CD4-positive, alpha-beta T cell treated with Interleukin-17A for 4 hours (primary cell): Measurements from ENCODE around the gene MRPL55.
A peak's percentile ranks its signal among the peaks of the same experiment; 100 is the strongest.

Source experiments
- DNase-seq: peaks from one replicate; pipeline ENCODE4 v3.0.0-alpha.2; 2020; ENCODE audit warnings: mixed read lengths

MRPL55 gene

GRCh38 chr1:228100822-228101613 is 8.1 kb downstream of the MRPL55 start:
- DNase-seq = no peak

- DNase-seq = no peak
Observed at GRCh38 chr1:228099331-228099732, 9.8 kb downstream of the MRPL55 start.

DNA sequence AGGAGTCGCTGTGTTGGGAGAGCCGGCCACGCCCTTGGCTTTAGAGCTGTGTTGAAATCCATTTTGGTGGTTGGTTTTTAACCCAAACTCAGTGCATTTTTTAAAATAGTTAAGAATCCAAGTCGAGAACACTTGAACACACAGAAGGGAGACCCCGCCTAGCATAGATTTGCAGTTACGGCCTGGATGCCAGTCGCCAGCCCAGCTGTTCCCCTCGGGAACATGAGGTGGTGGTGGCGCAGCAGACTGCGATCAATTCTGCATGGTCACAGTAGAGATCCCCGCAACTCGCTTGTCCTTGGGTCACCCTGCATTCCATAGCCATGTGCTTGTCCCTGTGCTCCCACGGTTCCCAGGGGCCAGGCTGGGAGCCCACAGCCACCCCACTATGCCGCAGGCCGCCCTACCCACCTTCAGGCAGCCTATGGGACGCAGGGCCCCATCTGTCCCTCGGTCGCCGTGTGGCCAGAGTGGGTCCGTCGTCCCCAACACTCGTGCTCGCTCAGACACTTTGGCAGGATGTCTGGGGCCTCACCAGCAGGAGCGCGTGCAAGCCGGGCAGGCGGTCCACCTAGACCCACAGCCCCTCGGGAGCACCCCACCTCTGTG is 10.7 kb downstream of the MRPL55 start:
- no peak for DNase-seq

DNA sequence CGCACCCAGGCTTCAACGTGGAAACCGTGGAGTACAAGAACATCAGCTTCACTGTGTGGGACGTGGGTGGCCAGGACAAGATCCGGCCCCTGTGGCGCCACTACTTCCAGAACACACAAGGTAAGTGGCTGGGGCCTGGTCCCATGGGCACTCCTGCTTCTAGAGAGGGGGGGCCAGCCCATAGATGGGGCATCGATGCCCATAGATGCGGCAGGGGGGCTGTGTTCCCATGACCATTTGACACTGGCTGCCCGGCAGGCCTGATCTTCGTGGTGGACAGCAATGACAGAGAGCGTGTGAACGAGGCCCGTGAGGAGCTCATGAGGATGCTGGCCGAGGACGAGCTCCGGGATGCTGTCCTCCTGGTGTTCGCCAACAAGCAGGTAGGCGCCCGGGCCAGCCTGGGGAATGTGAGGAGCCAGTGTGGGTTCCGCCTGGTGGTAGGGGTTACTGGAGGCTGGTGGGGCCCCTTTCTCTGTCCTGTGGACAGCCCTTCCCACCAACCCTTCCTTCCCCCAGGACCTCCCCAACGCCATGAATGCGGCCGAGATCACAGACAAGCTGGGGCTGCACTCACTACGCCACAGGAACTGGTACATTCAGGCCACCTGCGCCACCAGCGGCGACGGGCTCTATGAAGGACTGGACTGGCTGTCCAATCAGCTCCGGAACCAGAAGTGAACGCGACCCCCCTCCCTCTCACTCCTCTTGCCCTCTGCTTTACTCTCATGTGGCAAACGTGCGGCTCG is 11.6 kb downstream of the MRPL55 start:
- DNase-seq = no peak

DNA sequence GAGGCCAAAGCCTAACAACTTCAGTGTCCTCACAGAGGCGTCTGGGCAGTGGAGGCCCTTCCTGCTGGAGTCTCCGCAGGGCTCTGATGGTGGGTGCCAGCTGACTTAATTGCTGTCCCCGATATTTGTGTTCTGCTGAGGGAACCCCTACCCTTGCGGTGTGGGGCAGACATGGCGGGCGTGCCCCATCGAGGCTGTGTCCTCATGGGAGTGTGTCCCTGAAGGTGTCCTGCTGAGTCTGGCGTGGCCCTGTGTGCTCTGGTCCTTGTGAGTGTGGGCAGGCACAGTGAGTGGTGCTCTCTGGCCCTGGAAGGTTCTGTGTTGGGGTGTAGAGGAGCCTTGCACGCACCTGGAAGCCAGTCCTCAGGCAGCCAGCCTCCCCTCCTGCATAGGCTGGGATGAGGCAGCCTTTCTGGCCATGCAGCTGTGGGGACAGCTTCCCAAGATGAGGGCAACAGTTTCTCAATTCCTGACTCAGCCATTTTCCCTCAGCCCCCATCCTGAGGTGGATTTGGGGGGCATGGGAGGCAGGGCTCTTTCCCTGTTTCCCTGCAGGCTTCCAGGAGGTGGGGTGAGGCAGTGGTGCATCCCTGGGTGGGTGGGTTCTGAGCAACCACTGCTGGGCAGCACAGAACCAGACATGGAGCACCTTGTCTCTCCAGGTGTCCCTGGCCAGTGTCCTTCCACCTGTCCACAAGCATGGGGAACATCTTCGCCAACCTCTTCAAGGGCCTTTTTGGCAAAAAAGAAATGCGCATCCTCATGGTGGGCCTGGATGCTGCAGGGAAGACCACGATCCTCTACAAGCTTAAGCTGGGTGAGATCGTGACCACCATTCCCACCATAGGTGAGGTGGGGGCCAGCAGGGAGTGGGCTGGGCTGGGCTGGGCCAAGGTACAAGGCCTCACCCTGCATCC is 12.4 kb downstream of the MRPL55 start:
- DNase-seq = peak; percentile 2

- DNase-seq = peak; percentile 1
Observed at GRCh38 chr1:228095938-228096337, 13.2 kb downstream of the MRPL55 start.

DNA sequence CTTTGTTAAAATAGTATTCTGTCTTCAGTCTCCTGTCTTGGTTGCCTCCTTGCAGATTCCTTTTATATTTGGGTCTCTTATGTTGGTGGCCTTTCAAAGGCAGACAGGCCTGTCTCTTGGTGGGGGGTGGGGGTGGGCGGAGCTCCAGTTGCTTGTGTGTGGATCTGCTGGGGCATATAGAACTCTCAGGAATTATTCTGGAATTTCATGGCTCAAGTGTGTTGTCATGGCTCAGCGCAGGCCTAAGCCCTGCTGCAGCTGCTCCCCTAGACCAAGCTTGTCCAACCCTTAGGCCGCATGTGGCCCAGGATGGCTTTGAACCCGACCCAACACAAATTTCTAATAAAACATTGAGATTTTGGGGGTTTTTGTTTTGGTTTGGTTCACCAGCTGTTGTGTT is 13.9 kb downstream of the MRPL55 start:
- no peak for DNase-seq

DNA sequence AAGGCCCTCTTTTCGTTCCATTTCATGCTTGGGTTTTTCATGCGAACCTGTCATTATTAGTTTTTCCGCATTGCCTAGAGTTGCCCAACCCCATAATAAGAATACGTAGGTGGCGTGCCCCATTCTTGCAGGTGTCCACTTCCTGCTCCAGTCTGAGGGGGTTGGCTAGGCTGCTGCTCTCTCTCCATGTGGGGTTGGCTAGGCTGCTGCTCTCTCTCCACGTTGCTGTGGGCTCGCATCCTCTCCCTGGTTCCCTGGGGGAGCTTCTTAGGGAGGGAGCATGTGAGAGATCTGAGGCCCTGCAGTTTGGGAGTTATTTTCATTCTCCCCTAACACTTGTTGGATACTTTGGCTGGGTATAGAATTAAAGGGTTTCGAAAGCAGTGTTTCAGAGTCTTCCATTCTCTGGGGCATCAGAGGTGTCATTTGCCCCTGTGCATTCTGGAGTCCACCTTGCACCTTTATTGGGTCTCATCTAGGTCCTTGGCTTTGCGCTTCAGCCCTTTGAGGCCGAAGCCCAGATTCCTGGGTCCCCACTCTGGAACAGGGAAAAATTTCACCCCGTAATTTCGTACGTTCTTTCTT is 14.6 kb downstream of the MRPL55 start:
- DNase-seq = peak; percentile 1

- DNase-seq = peak; percentile 2
Observed at GRCh38 chr1:228093050-228093906, 15.8 kb downstream of the MRPL55 start.

GRCh38 chr1:228092342-228093049 is 16.6 kb downstream of the MRPL55 start:
- peak; percentile 2 for DNase-seq

GRCh38 chr1:228091084-228091483 is 18.0 kb downstream of the MRPL55 start:
- DNase-seq = no peak

DNA sequence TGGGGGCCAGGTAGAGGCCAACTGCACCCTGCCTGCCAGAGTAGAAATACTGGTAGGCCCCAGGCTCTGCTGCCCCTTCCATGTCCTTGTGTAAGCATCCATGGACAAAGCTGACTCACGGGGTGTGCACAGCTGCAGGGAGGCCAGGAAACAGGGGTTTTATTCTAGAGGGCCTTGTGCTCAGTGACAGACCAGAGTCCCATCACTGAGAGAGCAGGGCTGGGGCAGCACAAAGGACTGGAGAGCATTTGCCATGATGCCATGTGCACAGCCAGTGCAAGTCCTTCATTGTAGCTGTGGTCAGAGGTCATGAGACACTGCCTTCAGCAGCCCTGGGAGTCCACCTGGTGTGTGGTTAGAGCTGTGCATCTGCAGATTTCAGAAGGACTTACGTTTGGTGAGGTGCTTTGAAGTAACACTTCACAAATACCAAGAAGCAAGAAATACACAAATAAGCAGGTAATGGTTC is 18.5 kb downstream of the MRPL55 start:
- peak; percentile 6 for DNase-seq

GRCh38 chr1:228089519-228090380 is 19.3 kb downstream of the MRPL55 start:
- DNase-seq = peak; percentile 3

DNA sequence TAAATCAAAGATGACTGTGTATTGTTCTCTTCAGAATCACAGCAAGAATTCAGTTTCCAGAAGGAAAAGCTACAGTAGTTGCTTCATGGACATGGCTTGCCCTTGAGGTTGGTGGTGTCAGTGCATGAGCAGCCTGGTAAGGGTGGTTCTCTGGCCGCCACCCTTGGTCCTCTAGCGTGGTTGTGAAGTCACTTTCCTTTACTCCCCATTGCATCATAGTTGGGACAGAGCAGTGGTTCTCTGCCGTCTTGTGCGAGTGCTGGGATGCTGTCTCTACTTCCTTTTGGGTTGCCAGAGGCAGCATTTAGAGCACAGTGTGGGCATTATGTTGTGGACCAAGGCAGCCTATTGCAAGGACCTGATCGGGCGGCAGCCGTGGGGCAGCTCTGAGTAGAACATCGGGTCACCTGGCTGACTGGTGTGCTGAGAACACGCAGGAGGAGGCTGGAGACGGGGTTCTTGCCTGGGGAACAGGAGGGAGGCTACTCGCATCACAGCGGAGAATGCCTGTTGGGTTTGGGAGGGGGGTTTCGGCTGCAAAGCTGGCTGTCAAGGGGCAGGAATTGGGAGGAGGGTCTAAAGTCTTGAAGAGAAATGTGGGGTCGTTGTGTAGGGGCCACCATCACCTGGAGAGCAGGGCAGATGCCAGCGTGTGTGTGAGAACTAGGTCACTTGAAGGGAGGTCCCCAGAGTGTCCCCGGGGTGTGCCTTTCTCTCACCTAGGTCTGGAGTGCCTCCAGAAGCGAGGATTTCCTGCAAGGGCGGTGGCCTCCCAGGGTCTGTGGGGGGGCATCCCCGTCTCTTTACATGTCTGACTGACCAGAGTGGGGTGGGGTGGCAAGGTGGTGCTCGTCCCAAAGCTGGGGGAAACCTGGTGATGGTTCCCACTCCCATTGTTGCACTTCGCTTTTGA is 20.3 kb downstream of the MRPL55 start:
- DNase-seq = peak; percentile 5

DNA sequence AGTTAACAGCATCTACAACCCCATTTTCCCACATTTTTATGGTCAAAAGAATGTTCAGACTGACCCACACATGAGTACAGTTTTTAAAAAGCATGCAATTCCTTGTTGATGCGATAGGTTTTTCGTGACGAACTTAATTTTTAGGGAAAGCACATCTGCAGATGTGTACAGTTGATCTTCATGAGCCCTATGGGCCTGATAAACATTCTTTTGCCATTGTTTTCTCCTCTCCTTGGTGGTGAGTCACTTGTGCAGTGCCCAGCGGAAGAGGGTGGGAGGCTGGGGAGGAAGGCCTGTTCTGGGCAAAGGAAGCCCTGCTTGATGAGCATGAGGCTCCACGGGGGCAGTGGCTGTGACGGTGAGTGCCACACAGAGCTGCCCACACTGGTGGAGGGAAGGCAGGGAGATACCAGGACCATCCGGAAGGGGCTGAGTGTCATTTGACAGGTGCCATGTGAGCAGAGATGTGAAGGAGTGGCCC is 21.3 kb downstream of the MRPL55 start:
- DNase-seq = peak; percentile 42

GRCh38 chr1:228085287-228085951 is 23.7 kb downstream of the MRPL55 start:
- no peak for DNase-seq

DNA sequence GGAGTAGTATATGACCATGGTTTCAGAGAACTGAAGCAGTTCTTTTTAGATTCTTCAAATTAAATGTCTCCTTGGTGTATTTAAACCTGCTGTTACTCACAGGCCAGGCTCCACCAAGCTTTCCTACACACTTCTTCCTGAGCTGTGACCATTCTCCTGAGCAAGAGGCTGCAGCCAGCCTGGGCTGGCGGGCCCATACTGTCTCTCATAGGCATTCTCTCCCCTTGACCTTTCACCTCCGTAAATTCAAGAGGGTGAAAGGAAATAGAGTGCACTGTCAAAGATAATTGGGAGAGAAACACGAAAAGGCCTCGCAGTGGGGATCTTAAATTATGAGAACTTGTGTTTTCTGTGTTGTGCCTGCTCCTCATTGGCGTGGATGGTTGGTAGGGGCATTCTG is 24.3 kb downstream of the MRPL55 start:
- no peak for DNase-seq

DNA sequence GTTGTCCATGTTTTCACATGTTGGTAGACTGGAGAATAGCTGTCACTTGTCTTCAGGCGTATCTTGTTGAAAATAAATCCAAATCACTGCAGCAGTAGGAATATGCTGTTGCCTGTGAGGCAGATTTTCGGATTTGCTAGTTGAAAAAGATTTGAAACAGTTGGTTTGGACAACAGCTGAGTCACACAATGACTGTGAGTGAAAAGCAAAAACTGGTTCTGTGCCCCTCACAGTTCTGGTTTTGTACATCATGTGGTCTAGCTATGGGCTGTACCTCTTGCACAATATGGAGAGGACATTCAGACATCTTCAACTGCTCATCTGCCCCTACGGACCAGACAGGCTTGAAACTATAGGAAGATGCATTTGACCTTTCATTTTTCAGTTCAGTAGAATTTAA is 24.8 kb downstream of the MRPL55 start:
- DNase-seq = no peak
